DMS53 treated with DMSO at 0.1 percent for 48 hours (cell line): Measurements from ENCODE around the gene NPC1.

Experiments used
- DNase-seq: peaks from one replicate; lab custom pipeline; 2025; ENCODE audit not compliant: unreplicated experiment; lab: John Stamatoyannopoulos, UW

NPC1 gene

DNA sequence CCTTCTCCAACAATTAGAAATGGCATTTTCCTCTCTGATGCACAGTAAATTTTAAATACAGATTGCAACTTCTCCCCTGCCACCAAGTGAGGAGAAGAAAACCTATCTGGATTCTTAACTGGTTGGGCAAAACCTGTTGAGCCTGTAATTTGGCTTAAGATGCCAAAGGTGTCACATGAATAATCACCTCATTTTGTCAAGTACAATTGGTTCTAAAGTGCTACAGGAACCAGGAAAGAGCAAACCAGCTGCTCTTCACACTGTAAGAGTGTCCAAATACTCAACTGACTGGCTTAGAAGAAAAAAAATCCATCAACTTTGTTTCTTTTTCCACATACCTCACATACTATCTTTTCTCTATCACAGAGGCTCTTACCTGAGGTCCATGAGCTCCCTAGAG, 35.4 kb downstream of the NPC1 start:
- no peak for DNase-seq

DNA sequence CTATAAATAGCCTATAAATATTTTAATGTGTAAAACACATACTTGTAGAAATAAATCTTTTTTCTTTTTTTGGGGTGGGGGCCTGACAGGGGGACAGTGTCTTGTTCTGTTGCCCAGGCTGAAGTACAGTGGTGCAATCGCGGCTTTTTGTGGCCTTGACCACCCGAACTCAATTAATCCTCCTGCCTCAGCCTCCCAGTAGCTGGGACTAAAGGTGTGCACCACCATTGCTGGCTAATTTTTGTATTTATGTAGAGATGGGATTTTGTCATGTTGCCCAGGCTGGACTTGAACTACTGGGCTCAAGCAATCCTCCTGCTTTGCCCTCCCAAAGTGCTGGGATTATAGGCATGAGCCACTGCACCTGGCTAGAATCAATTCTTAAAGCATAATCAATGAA, 37.6 kb downstream of the NPC1 start:
- no peak for DNase-seq

DNA sequence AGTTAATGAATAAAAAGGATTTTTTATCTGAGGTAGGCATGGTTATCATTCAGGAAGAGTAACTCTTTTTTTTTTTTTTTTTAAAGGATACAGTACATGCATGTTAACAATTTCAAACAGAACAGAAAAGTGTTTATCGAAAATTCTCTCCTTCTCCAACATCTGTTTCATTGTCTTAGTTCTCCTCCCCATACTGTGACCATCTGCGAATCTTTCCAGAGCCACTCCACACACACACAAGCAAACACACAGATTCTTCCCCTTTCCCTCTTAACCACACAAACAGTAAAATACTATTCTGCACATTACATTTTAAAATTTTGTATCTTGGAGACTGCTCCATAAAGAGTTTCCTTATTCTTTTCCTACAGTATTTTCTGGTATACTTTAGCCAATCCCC, 38.0 kb downstream of the NPC1 start:
- DNase-seq: no peak

DNA sequence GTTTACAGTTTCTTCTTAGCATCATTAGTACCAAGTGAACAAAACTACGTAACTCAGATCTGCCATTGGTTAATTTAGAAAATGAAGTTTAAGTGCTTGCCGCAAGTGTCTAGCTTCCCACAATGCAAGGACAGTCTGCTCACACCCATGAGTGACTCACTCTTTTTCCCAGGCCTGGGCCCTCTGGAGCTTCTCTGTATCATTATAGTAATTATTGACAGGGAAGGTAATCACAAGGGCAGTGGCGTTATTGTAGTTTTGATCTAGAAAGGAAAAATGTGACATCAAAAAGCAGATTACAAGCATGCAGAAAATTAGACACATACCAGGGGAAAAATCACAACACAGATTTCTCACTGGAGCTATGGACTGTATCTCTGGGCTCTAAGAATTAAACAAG, 38.5 kb downstream of the NPC1 start:
- DNase-seq: no peak

DNA sequence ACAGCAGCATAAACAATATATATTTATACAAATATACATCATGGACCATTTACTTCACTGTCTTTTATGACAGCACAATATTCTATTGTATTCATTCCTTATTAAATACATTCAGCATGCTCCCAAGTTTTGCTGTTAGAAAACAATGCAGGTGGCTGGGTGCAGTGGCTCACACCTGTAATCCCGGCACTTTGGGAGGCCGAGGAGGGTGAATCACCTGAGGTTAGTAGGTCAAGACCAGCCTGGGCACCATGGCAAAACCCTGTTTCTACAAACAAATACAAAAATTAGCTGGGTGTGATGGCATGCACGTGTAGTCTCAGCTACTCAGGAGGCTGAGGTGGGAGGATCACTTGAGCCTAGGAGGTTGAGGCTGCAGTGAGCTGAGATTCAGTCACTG, 39.0 kb downstream of the NPC1 start:
- no peak for DNase-seq

DNA sequence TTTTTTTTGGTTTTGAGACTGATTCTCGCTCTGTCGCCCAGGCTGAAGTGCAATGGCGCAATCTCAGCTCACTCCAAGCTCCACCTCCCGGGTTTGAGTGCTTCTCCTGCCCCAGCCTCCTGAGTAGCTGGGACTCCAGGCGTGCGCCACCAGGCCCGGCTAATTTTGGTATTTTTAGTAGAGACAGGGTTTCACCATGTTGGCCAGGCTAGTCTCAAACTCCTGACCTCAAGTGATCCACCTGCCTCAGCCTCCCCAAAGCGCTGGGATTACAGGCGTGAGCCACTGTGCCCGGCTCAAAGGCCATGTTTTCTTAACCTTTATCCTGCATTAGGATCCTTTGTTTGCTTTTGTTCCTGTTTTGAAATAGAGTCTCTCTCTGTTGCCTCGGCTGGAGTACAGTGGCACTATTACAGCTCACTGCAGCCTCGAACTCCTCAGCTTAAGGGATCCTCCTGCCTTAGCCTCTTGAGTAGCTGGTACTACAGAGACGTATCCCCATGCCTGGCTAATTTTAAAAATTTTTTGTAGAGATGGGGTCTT, 41.0 kb downstream of the NPC1 start:
- no peak for DNase-seq

DNA sequence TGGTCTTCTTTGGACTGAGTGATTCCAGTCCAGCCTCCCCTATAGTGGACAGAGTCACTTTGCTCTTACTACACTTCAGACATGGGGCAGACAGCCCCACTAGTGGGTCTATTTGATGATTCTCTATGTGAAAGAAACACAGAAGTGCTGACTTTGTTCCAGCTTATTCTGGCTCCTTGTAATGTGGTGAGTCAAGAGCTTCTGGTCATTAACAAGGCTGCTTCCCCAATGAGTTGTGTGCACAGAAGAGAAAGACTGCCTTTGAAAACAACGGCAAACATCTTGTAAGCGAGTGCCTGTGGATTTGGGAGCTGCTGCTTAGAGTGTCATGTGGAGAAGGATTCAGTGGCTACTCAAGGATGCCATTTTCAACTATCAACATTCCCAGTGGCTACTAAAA, 43.8 kb downstream of the NPC1 start:
- DNase-seq: no peak

DNA sequence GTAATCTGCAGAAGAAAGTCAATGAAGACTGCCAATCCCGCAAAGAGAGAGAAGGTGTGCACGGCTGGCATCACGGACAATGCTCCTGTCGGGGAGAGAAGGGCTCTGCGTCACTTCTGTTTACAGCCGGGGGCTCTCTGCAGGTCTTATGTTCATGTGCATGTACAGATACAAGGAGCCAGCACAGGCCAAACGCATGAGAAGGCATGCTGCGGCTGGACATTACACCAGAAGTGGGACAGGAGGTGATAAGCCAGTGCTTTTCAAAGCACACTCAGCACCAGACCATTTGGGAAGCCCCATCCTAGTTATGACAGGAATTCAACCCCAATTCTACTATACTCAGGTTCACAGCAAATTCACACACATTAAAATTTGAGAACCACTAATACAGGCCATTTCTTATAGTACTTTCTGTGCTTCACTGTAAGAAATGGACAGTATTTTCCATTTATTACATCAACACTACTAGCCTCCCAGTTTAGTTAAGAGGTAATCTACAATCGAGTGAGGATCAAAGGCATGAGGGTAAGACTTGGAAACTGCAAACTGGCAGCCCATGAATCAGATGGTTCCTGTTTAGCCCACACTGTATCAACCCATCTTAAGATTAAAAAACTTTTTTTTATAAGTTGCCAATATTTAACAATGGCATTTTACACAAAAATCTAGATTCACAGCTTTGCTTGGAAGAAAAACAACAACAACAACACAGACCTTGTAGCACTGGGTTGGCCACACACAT, 44.8 kb downstream of the NPC1 start:
- no peak for DNase-seq

DNA sequence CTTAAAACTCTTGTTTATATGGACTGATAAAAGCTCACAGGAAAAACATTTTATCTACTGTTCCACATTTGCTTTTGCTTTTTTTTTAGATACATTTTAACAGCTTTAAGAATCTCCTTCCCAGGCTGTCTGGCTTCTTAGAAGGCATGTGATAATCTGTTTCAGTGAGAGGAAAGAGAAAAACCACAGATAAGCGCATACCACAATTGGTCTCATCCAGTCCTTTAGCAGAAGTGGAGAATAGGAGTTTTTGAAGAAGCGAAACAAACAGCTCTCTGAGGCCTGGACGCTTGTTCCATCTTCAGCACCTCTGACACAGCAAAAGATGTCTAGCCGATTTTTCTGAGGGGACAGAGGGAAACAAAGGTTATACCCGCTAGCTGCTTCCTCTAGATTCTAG, 45.4 kb downstream of the NPC1 start:
- no peak for DNase-seq

DNA sequence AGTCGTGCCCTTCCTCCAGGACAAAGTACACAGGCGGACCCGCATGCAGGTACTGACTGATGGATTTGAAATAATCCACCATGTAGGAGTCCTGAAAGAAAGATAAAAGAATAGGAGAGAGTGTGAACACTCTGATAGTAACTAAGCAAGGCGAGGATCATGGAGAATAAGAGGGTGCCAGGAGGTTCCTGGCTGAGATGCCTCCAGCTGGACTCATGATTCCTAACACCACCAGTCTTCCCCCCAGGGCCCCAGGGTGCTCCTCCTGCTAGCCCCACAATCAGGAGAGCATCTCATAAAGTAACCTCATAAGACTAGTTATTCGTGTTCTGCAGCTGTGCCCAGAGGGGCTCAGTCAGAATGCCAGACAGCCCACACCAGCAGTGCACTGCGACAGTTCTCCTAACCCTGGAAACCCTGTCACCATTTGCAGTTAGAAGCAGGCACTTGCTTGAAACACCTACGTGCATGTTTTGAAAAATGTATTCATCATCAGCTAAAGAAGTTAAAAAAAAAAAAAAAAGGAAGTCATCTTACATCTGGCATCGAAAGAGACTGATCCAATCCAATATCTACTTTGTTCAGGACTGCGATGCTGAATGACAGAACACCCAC, 46.3 kb downstream of the NPC1 start:
- no peak for DNase-seq

DNA sequence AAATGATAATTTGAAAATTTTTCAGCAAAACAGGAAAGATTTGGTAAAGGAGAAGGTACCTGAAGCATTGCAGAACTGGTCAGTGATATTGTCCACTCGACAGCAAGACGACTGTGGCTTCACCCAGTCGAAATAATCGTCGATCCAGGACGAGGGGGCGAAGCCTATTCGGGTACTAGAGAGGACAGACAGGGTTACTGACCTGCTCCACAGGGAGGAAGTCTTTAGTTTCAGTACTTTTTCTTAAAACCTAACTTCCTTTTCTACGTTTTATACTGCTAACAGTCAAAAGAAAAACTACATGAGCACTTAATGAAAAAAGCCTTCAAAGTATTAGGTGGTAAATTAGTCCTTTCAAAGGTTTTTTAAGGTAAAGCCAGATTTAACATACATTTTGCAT, 47.0 kb downstream of the NPC1 start:
- DNase-seq: no peak

DNA sequence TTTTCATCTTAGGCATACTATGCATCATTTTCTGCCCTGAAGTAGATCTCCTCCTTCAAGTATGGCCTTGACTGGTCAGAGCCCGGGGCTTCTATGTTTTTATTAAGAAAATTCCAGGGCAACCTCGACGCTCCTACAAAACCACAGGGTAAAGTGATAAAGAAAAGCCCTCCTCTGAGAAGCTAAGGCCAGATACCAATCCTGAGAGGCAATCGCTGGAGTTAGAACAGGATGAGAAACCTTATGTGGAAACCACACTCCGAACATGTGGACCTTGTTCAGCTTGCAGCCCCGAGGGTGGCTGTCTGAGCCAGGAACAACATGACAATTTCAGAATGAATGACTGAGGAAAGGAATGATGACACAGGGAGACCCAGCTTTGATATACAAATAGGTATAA, 47.4 kb downstream of the NPC1 start:
- DNase-seq: no peak

DNA sequence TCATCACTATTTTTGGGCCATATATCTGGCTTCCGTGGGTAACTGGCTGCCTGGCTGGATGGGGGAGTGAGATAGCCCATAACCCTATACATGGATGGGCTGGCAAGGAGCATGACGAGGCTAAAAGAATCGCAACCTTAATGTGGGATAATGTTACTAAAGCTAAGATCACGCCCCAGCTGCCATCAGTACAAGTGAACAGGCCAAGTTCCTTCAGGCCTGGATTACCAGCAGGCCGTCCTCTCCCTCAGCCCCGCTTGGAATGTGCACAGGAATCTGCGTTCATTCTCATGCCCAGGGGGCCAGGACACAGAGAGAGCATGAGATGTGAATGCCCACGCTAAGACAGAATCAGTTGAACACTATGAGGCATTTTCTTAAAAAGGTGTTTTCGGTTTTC, 48.3 kb downstream of the NPC1 start:
- no peak for DNase-seq

DNA sequence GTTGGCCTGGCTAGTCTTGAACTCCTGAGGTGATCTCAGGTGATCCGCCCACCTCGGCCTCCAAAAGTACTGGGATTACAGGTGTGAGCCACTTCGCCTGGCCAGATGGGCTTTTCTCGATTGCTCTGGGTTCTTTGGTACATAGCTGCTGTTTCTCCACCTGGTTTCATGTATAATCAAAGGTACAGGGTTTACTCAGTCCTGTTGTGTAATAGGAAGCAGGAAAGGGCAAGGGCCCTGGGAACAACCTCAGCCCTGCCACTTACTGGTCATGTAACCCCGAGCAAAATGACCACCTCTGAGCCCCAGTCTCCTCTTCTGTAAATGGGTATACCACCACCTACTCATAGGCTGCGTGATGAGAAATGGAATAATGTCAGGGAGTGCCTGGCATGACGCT, 49.0 kb downstream of the NPC1 start:
- DNase-seq: no peak

DNA sequence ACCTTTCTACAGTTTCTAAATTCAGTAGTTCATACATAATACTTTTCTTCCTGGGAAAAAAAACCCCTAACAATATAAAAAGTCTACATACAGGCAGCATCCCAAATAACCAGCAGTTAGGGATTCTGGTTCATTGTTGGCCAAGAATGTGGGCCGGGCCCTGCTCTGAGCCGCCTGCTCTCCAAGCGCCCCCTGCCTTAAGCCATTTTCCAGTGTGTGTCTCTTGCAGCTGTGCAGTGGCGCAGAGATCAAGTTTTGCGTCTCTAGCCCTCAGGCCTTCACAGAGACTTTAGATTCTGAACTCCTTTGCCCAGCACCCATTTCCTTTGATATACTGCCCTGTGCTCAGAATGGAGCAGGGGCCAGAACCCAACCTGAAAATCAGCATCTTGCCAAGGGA, 50.1 kb downstream of the NPC1 start:
- DNase-seq: no peak

DNA sequence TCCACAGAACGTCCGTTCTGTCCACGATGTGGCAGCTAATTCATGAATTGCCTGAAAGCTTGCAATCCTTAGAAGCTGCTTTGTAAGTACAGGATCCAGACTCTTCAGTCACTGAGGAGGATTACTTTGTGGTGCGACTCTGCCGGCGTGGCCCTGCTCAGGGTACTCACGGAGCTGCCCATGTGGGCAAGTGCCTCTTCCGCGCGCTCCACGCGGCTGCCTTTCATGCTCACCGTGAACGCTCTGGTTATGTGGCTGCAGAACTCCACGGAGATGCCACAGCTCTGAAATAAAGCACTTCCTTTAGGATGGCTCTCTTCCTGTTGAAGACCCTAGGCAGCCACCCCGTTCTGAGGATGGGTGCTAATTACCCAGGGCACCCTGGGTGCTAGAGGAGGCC, 52.0 kb downstream of the NPC1 start:
- no peak for DNase-seq

DNA sequence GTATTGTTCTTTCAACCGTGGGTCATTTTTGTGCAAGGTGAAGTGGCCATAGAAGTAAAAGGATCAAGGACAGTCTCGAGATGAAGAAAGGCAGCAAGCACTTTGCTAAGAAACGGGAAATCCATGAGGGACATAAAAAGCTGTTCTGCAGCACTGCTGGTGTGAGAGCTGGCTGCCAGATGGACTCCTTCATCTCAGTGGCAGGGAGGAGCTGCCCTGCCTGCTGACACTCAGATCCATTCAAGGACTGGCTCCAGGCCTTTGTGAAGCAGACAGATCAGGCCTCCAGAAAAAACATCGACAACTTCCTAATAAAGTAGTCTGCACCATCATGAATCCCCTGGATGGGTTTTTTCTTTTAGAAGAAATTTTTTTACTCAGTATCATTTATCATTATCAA, 53.5 kb downstream of the NPC1 start:
- no peak for DNase-seq

DNA sequence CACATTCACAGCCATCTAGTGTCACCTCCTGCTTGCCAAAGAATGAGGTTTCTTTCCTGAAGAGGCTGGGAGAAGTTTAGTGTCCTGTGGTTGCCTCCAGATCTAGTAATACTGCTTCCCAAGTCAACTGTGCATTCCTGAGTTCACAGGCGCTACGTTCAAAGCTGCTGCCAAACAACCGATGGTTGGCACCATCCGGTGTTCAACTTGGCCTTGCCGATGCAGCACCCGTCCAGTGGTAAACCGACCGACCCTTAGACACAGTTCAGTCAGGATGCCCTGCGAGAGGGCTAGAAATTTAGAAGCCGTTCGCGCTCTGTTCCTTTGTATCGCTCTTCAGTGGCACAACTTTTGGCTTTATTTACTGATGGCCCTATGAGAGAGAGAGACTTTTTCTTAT, 54.4 kb downstream of the NPC1 start:
- DNase-seq: no peak

DNA sequence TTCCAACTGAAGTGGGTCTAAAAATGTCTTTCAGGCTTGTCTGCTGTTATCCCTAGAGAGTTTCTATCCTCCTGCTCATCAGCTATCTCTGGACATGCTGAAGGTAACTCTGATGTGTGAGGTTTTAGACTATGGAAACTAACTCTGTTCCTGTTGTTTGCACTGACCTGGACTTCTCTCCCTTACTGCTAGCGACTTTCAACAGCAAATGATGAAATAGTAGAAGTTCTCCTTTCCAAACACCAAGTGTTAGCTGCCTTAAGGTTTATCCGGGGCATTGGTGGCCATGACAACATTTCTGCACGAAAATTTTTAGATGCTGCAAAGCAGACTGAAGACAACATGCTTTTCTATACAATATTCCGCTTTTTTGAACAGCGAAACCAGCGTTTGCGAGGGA, 56.1 kb downstream of the NPC1 start:
- DNase-seq: no peak

DNA sequence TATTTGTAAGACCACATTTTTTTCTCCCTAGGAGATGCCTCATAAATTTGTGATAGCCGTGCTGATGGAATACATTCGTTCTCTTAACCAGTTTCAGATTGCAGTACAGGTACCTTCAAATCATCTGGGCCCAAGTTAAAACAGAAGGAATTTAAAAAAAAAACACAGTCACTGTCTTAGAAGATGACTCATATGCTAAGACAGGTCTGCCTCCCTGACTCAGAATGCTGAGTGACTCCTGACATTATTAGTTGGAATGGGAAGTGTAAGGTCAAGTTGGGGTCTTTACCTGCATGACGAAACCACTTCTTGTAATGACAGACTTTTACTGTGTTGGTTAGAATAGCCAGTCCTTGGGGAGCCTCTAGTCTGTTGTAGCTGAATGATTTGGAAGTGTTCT, 56.7 kb downstream of the NPC1 start:
- DNase-seq: no peak

DNA sequence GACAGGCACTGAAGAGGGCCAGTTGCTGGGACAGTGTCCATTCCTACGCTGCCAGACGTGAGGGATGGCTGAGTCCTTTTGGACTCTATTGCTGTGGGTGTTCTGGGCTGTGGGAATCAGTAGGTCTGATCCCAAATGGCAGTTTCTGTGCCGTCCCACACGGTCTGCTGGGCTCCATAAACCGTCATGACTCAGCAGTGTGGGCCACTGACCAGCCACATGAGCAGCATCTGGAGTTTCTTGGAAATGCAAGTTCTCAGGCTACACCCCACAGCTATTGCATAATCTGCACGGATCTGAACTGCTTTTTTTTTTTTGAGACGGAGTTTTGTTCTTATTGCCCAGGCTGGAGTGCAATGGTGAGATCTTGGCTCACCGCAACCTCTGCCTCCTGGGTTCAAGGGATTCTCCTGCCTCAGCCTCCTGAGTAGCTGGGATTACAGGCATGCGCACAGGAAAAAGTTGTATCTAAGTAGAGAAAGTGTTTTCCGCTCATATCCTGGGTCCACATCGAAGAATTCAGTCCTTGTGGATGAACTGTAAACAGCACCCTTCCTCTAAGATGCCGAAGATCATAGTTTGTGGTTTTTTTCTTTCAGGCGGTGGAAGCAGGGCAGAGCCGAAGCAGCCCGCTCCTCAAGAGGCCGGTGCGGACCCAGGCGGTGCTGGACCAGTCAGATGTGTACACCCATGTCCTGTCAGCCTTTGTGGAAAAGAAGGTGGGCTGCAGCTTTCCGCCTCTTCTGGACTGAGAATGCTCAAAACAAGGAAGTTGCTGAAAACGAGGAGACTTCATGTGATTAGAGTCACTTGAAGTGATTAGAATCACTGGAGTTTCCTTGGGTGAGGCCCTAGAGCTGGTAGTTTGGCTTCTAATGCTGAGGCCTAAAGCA, 57.5 kb downstream of the NPC1 start:
- DNase-seq: no peak

DNA sequence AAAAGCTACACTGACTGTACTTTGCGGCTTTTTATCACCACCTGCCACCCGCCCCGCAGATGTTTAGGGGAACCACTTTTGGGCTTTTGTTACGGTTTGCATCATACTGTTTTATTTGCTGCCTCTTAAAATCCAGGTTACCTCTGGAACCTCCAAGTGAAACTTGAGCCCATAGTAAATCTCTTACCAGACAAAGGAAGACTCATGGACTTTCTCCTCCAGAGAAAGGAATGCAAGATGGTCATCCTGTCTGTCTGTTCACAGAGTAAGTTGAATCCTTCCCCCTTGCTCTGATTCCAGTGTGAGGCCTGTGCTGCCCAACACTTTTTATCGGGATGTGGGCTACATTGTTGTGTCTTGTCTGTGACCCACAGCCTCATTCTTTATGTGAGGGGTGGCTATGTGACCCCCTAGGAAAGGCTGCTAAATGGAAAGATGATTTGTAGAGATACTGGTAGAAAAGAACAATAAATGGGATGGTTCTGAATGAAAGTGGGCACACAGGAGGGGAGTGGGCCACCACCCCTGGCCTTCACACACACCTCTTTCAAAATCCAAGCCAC, 59.7 kb downstream of the NPC1 start:
- no peak for DNase-seq
